WERI-Rb-1 (cell line): ENCODE results near the gene ZMYND8.

Source experiments
- DNase-seq: peaks from one replicate; pipeline ENCODE4 v3.0.0-alpha.2; 2020
- H3K27ac ChIP-seq: fragments of 250-450 bp; sonication (Bioruptor Pico); 2 replicates; pipeline ENCODE4 v1.5.1; 2020; ENCODE audit warnings: mild to moderate bottlenecking, moderate library complexity
- H3K27me3 ChIP-seq: fragments of 250-450 bp; sonication (Bioruptor Pico); 2 replicates; pipeline ENCODE4 v1.5.1; 2021; ENCODE audit warnings: mild to moderate bottlenecking, low read depth, moderate library complexity; ENCODE audit not compliant: insufficient read depth, severe bottlenecking
- H3K36me3 ChIP-seq: fragments of 250-450 bp; sonication (Bioruptor Pico); 2 replicates; pipeline ENCODE4 v1.5.1; 2020; ENCODE audit warnings: mild to moderate bottlenecking, moderate library complexity
- H3K4me3 ChIP-seq: 2 replicates; pipeline ENCODE4 v1.5.1; 2011; ENCODE audit warnings: low read depth, mild to moderate bottlenecking, control low read depth, low read length
- H3K9me3 ChIP-seq: fragments of 250-450 bp; sonication (Bioruptor Pico); 2 replicates; pipeline ENCODE4 v1.5.1; 2021; ENCODE audit warnings: mild to moderate bottlenecking, moderate library complexity; ENCODE audit not compliant: severe bottlenecking
- TF ChIP-seq, protein P1 (sequence below): IDR thresholded peaks from 2 replicates; pipeline ENCODE4 v1.5.1; 2011; ENCODE audit warnings: low read depth, mild to moderate bottlenecking, control low read depth, inconsistent platforms, low read length

Gene ZMYND8

DNA sequence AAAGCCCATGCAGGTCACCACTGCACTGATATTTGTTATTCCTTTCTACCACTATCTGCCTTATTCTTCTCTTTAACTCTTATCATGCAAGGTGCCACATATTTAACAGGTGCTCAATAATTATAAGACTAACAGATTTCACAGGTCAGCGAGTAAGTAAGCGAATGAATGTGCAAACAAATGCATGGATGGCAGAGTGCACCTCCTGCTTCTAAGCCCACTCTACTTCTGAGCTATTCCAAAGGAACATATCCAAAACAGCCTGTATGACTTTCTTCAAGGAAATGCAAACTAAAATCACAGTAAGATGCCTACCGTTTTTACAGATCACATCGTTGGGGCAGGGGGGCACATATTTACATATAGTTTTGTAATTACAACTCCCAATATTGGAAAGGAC lies 71.3 kb downstream of the ZMYND8 start:
- DNase-seq, result no peak
- H3K27ac ChIP-seq, result no peak overlapping the region
- no peaks in the 10 kb centered on the region for H3K27me3 ChIP-seq
- H3K9me3 ChIP-seq, result no peaks in the 10 kb centered on the region
- TF ChIP-seq, protein P1, sequence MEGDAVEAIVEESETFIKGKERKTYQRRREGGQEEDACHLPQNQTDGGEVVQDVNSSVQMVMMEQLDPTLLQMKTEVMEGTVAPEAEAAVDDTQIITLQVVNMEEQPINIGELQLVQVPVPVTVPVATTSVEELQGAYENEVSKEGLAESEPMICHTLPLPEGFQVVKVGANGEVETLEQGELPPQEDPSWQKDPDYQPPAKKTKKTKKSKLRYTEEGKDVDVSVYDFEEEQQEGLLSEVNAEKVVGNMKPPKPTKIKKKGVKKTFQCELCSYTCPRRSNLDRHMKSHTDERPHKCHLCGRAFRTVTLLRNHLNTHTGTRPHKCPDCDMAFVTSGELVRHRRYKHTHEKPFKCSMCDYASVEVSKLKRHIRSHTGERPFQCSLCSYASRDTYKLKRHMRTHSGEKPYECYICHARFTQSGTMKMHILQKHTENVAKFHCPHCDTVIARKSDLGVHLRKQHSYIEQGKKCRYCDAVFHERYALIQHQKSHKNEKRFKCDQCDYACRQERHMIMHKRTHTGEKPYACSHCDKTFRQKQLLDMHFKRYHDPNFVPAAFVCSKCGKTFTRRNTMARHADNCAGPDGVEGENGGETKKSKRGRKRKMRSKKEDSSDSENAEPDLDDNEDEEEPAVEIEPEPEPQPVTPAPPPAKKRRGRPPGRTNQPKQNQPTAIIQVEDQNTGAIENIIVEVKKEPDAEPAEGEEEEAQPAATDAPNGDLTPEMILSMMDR, result no peak
- peaks cover 67% of the 10 kb centered on the region for H3K36me3 ChIP-seq
- no peak overlapping the region for H3K4me3 ChIP-seq

DNA sequence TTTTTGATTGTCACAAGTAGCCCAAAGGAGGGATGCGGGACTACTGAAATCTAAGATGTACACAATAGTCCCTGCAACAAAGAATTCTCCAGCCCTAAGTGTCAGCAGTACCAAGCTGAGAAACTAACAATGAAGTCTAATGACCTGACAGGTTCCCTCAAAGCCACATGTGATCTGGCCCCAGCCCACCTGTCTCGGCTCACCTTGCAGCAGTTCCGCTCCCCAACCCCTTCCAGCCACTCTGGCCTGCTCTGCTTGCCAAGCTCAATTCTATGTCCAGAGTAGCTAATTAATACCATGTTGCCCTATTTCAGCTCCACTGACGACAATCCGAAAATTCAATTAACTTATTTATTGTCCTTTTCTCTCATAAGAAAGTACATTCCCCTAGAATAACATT lies 72.1 kb downstream of the ZMYND8 start:
- no peaks in the 10 kb centered on the region for H3K27me3 ChIP-seq
- TF ChIP-seq, protein P1, result no peak
- H3K9me3 ChIP-seq, result no peaks in the 10 kb centered on the region
- DNase-seq, result no peak
- no peak overlapping the region for H3K4me3 ChIP-seq
- H3K36me3 ChIP-seq, result peaks cover 59% of the 10 kb centered on the region
- no peak overlapping the region for H3K27ac ChIP-seq

DNA sequence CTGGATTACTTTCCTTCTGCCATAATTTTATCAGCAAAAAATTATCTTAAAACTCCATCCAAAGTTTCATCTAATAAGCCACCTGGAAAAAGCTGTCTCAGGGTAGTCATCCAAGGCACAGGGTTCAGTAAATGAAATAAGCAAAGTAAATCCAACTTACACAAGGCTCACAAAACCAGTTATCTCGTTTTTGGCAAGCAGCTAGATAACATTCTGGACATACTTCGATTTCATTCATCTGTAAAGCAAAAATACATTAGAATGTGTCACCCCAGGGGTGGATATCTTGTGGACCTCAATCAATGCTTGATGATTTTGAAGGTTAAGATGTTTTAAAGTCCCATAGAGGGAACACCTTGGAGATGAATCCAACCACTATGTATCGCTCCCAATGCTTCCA lies 73.1 kb downstream of the ZMYND8 start:
- DNase-seq, result no peak
- H3K27me3 ChIP-seq, result no peaks in the 10 kb centered on the region
- H3K27ac ChIP-seq, result no peak overlapping the region
- H3K36me3 ChIP-seq, result peaks cover 57% of the 10 kb centered on the region
- H3K9me3 ChIP-seq, result no peaks in the 10 kb centered on the region
- TF ChIP-seq, protein P1, result no peak
- no peak overlapping the region for H3K4me3 ChIP-seq

DNA sequence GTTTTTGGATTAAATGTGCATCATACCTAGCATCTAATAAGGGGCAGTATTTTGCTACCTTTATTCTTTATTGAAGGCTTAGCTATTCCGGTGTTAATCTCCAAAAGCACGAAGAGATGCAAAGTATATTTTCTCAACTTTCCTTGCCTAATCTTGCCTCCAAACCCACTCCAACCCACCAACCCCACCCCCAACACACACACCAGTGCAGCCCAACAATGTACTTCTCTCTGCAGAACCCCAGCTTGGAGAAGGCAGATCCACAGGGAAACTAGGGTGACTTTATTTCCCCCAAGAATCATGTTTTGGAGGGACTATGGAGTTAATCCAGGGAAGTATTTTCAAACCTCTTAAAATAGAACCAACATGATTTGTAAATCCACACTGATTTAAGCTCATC lies 73.6 kb downstream of the ZMYND8 start:
- TF ChIP-seq, protein P1, result no peak

DNA sequence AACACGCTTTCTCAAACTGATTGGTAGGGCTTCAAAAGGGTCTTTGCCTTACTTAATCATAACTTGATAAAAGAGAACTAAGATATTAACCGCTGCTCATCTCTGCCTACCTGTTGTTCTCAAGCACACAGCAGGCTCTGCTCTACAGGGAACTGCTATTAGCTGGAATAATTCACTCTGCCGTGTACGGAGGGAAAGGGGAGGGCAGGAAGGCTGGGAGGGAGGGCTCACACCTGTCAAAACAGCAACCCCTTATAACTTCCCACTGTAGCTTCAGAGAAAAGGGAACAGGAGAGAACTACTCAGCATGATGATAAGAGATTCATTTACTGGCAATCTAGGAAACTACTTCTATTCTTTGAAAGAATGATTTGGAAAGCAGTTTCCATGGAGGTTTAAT lies 75.1 kb downstream of the ZMYND8 start:
- no peak overlapping the region for H3K27ac ChIP-seq
- no peaks in the 10 kb centered on the region for H3K9me3 ChIP-seq
- no peaks in the 10 kb centered on the region for H3K27me3 ChIP-seq
- H3K4me3 ChIP-seq, result no peak overlapping the region
- no peak for DNase-seq
- H3K36me3 ChIP-seq, result peaks cover 46% of the 10 kb centered on the region
- TF ChIP-seq, protein P1, result no peak

More for the DNA sequence above, 73.6 kb downstream of the ZMYND8 start:
- no peak overlapping the region for H3K4me3 ChIP-seq
- no peak overlapping the region for H3K27ac ChIP-seq
- DNase-seq, result no peak
- H3K27me3 ChIP-seq, result no peaks in the 10 kb centered on the region
- no peaks in the 10 kb centered on the region for H3K9me3 ChIP-seq
- peaks cover 59% of the 10 kb centered on the region for H3K36me3 ChIP-seq

DNA sequence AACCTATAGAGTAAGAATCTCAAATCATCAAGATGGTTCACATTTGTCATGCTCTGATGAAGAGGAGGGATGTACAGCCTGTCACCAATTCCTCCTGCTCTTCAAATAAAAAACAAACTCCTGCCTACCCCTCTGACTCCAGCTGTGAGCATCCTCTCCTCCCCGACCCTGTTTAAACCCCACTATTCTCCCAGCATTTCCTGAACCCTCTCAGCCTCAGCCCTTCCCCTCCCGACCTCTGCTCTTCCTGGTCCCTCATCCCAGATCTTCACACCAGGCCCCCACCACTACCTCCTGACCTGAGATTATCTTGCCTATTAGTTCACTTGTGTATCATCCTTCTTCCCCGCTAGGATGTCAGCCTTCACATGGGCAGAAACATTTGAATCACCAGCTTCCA lies 75.8 kb downstream of the ZMYND8 start:
- no peak for DNase-seq
- Histone ChIP-seq H3K27me3 (no peaks in the 10 kb centered on the region), H3K36me3 (peaks cover 50% of the 10 kb centered on the region), H3K9me3 (no peaks in the 10 kb centered on the region), H3K4me3 (no peak overlapping the region), H3K27ac (no peak overlapping the region)
- TF ChIP-seq, protein P1, result no peak
